Panc1 (cell line): ENCODE measurements around the gene PNPLA2. TPM values are rescaled to one million over a fixed set of nuclear protein-coding genes. Genes with fewer than 3 reads are reported as not detected.
A peak's percentile ranks its signal among the peaks of the same experiment; 100 is the strongest.

ENCODE experiments used
- ATAC-seq: fragments of 200-7000 bp; cut with Tn5 transposase; 2 replicates; pipeline ENCODE4 v1.9.1; 2020; ENCODE audit warnings: mild to moderate bottlenecking, moderate library complexity
- BruUV-seq: library from RNA; stranded (reverse); fragments of 400-500 nt; replicated peaks from 2 replicates; lab custom pipeline; 2021; lab: Mats Ljungman, UMichigan
- CTCF ChIA-PET: fragments of 300-600 bp; sonication (Branson Sonifier 250); formaldehyde crosslinking; loops from one replicate; lab custom pipeline; 2022; ENCODE audit warnings: antibody characterized with exemption; lab: Charles Lee
- POLR2A ChIA-PET: fragments of 300-600 bp; sonication (Branson Sonifier 250); formaldehyde crosslinking; loops from one replicate; lab custom pipeline; 2022; ENCODE audit warnings: antibody characterized with exemption; lab: Charles Lee
- DNase-seq: peaks from one replicate; pipeline ENCODE4 v3.0.0-alpha.2; 2010; ENCODE audit warnings: low read depth, low spot score
- H3K27ac ChIP-seq: 2 replicates; pipeline ENCODE4 v1.5.1; 2011; ENCODE audit warnings: mild to moderate bottlenecking, low read length, inconsistent platforms
- H3K27me3 ChIP-seq: fragments of 200-500 bp; sonication (Bioruptor generic); 2 replicates; pipeline ENCODE4 v1.6.0; 2014; ENCODE audit warnings: low read length, inconsistent platforms; ENCODE audit not compliant: control insufficient read depth, insufficient read depth
- H3K36me3 ChIP-seq: fragments of 200-500 bp; sonication (Bioruptor generic); 2 replicates; pipeline ENCODE4 v1.5.1; 2014; ENCODE audit warnings: inconsistent platforms, mild to moderate bottlenecking, low read length, moderate library complexity; ENCODE audit not compliant: control insufficient read depth, insufficient read depth
- H3K4me1 ChIP-seq: 2 replicates; pipeline ENCODE4 v1.5.1; 2011; ENCODE audit warnings: inconsistent platforms, mild to moderate bottlenecking, low read length, moderate library complexity; ENCODE audit not compliant: control insufficient read depth, insufficient read depth
- H3K4me3 ChIP-seq, 2 experiments: 2 replicates each; pipeline ENCODE4 v1.5.1; 2011 to 2012; ENCODE audit warnings: low read depth in 2 of 2, low read length in 2 of 2, mild to moderate bottlenecking in 2 of 2, inconsistent platforms in 1 of 2, moderate library complexity in 1 of 2
- H3K9me3 ChIP-seq: fragments of 200-500 bp; sonication (Bioruptor generic); 2 replicates; pipeline ENCODE4 v1.5.1; 2014; ENCODE audit warnings: low read depth, mild to moderate bottlenecking, inconsistent platforms, low read length, moderate library complexity; ENCODE audit not compliant: control insufficient read depth, insufficient read depth
- CTCF ChIP-seq: fragments of 450-650 bp; IDR thresholded peaks from 2 replicates; pipeline ENCODE4 v1.5.1; 2017; ENCODE audit warnings: mild to moderate bottlenecking
- POLR2AphosphoS5 ChIP-seq: IDR thresholded peaks from 2 replicates; pipeline ENCODE4 v1.6.1; 2012; ENCODE audit warnings: mild to moderate bottlenecking, low read depth, low read length, moderate library complexity
- REST ChIP-seq, 2 experiments: IDR thresholded peaks; 2 replicates each; pipeline ENCODE4 v1.6.1; 2011 to 2012; ENCODE audit warnings: low read depth in 2 of 2, control low read depth in 1 of 2, low read length in 1 of 2, mild to moderate bottlenecking in 1 of 2, moderate library complexity in 1 of 2; ENCODE audit not compliant: insufficient read depth in 1 of 2
- TCF7L2 ChIP-seq: IDR thresholded peaks from 2 replicates; pipeline ENCODE4 v1.6.1; 2011; ENCODE audit warnings: mild to moderate bottlenecking, low read depth, low read length, inconsistent platforms
- in situ Hi-C: cut with HindIII; loops from 2 replicates; pipeline ENCODE4 v1.10.0; 2016; ENCODE audit warnings: low sequenced_read_pairs, low pct_unique_long_range_greater_than_20kb
- intact Hi-C: fragments of 100-400 bp; cut with micrococcal nuclease; formaldehyde crosslinking; loops from one replicate; pipeline ENCODE4 v1.10.0; 2022; ENCODE audit not compliant: unreplicated experiment
- total RNA-seq: library from RNA; stranded (reverse); gene quantifications from one replicate; pipeline ENCODE4 v1.2.1, GENCODE V29; 2021; ENCODE audit not compliant: unreplicated experiment

PNPLA2 gene
- total RNA-seq, 1 experiment from 2014 or later, result 244 TPM

GRCh38 chr11:812390-812789 is 6.3 kb upstream of the PNPLA2 start:
- H3K4me3 ChIP-seq, result no peak overlapping the region
- CTCF ChIA-PET, result no interaction called here
- no TSS peak for BruUV-seq
- H3K27ac ChIP-seq, result peak overlapping the region; percentile 99; the same call in 1 of the 2 replicates
- TF ChIP-seq CTCF (no peak), REST (IDR thresholded peaks at IDR 0.05; ENCODE audit: insufficient read depth in 1 of 2, low read depth in 2 of 2, low read length in 1 of 2) (no peak), TCF7L2 (no peak)
- no peaks in the 10 kb centered on the region for H3K9me3 ChIP-seq
- POLR2A ChIA-PET, result no interaction called here
- peaks cover 24% of the 10 kb centered on the region for H3K36me3 ChIP-seq
- no peak for ATAC-seq
- H3K4me1 ChIP-seq, result peaks cover 41% of the 10 kb centered on the region
- no peak for DNase-seq
- in situ Hi-C loops (no loop called here), intact Hi-C loops (no loop called here)
- no peaks in the 10 kb centered on the region for H3K27me3 ChIP-seq

- BruUV-seq, result no TSS peak
- DNase-seq (no peak), ATAC-seq (no peak)
- no peaks in the 10 kb centered on the region for H3K9me3 ChIP-seq
- no peak overlapping the region for H3K4me3 ChIP-seq
- TF ChIP-seq CTCF (no peak), POLR2AphosphoS5 (peak; percentile 28)
- no peak overlapping the region; the same call in 1 of the 2 replicates for H3K27ac ChIP-seq
- H3K4me1 ChIP-seq, result peaks cover 37% of the 10 kb centered on the region
- H3K27me3 ChIP-seq, result no peaks in the 10 kb centered on the region
- intact Hi-C loops (no loop called here), in situ Hi-C loops (no loop called here)
- CTCF ChIA-PET, result no interaction called here
- POLR2A ChIA-PET, result no interaction called here
- peaks cover 24% of the 10 kb centered on the region for H3K36me3 ChIP-seq
These were observed 5.7 kb upstream of the PNPLA2 start for GRCh38 chr11:813072-813455.

- H3K36me3 ChIP-seq, result peaks cover 24% of the 10 kb centered on the region
- TF ChIP-seq CTCF (no peak), POLR2AphosphoS5 (peak; percentile 50)
- no peak overlapping the region for H3K4me3 ChIP-seq
- peak overlapping the region; percentile 8; the same call in 1 of the 2 replicates for H3K27ac ChIP-seq
- peaks cover 36% of the 10 kb centered on the region for H3K4me1 ChIP-seq
- DNase-seq (no peak), ATAC-seq (no peak)
- ChIA-PET CTCF (no interaction called here), POLR2A (no interaction called here)
- H3K27me3 ChIP-seq, result no peaks in the 10 kb centered on the region
- in situ Hi-C loops, result no loop called here
- BruUV-seq, result no TSS peak
- H3K9me3 ChIP-seq, result no peaks in the 10 kb centered on the region
- intact Hi-C loops, result no loop called here
These were observed 5.1 kb upstream of the PNPLA2 start for GRCh38 chr11:813456-814096.
